WTC11 (cell line): ENCODE results near the gene C16orf95. TPM values are rescaled to one million over a fixed set of nuclear protein-coding genes. Genes with fewer than 3 reads are reported as not detected.
A peak's percentile ranks its signal among the peaks of the same experiment; 100 is the strongest.

ENCODE experiments used
- ATAC-seq: fragments of 200-7000 bp; cut with Tn5 transposase; 2 replicates; pipeline ENCODE4 v1.10.0; 2021; ENCODE audit warnings: mild to moderate bottlenecking, moderate library complexity
- CTCF ChIA-PET: fragments of 300-600 bp; sonication (Branson Sonifier 250); formaldehyde crosslinking; loops from one replicate; lab custom pipeline; 2021; ENCODE audit warnings: antibody characterized with exemption; lab: Charles Lee
- POLR2A ChIA-PET: fragments of 350-600 bp; sonication (Branson Sonifier 250); formaldehyde crosslinking; loops from one replicate; lab custom pipeline; 2021; ENCODE audit warnings: antibody characterized with exemption; lab: Charles Lee
- DNase-seq: peaks from one replicate; pipeline ENCODE4 v3.0.0; 2021; ENCODE audit warnings: low spot score
- H3K27ac Mint-ChIP-seq: 2 replicates; pipeline ENCODE4 v1.8.0; 2021; ENCODE audit warnings: mixed read lengths
- H3K27me3 Mint-ChIP-seq: 2 replicates; pipeline ENCODE4 v1.8.0; 2021; ENCODE audit warnings: low read depth, mild to moderate bottlenecking, moderate library complexity, mixed read lengths
- H3K36me3 Mint-ChIP-seq: 2 replicates; pipeline ENCODE4 v1.8.0; 2021; ENCODE audit warnings: mixed read lengths
- H3K4me1 Mint-ChIP-seq: 2 replicates; pipeline ENCODE4 v1.8.0; 2022; ENCODE audit warnings: mixed read lengths
- H3K4me3 Mint-ChIP-seq: 2 replicates; pipeline ENCODE4 v1.8.0; 2021; ENCODE audit warnings: mild to moderate bottlenecking, moderate library complexity, mixed read lengths
- H3K9me3 Mint-ChIP-seq: 2 replicates; pipeline ENCODE4 v1.8.0; 2021; ENCODE audit warnings: mixed read lengths
- CBFB ChIP-seq: sonication (generic); formaldehyde crosslinking; IDR thresholded peaks from 2 replicates; pipeline ENCODE4 v1.8.1; 2022; ENCODE audit warnings: mild to moderate bottlenecking, low read depth, missing genetic modification reagents
- EMX1 ChIP-seq: fragments of 250-450 bp; sonication (Bioruptor Pico); IDR thresholded peaks from 2 replicates; pipeline ENCODE4 v1.8.0; 2021; ENCODE audit warnings: mild to moderate bottlenecking
- GTF2I ChIP-seq: fragments of 250-450 bp; sonication (Bioruptor Pico); conservative IDR thresholded peaks from 2 replicates; pipeline ENCODE4 v1.4.0; 2021; ENCODE audit warnings: mild to moderate bottlenecking
- HMGA2 ChIP-seq: fragments of 250-450 bp; sonication (Bioruptor Pico); IDR thresholded peaks from 2 replicates; pipeline ENCODE4 v1.4.0; 2021; ENCODE audit warnings: mild to moderate bottlenecking, moderate library complexity
- IRF2 ChIP-seq: sonication (generic); formaldehyde crosslinking; IDR thresholded peaks from 2 replicates; pipeline ENCODE4 v1.8.0; 2022; ENCODE audit warnings: low read depth, missing genetic modification reagents, borderline replicate concordance
- KAT7 ChIP-seq: sonication (generic); formaldehyde crosslinking; IDR thresholded peaks from 2 replicates; pipeline ENCODE4 v1.8.1; 2023; ENCODE audit warnings: missing genetic modification reagents, mild to moderate bottlenecking, borderline replicate concordance
- NR1H2 ChIP-seq: sonication (generic); formaldehyde crosslinking; IDR thresholded peaks from 2 replicates; pipeline ENCODE4 v1.9.0; 2021; ENCODE audit warnings: mild to moderate bottlenecking, moderate library complexity, missing genetic modification reagents
- RELA ChIP-seq: sonication (generic); formaldehyde crosslinking; IDR thresholded peaks from 2 replicates; pipeline ENCODE4 v1.8.1; 2022; ENCODE audit warnings: missing genetic modification reagents, mild to moderate bottlenecking, borderline replicate concordance
- TCF7 ChIP-seq: sonication (generic); formaldehyde crosslinking; IDR thresholded peaks from 2 replicates; pipeline ENCODE4 v1.8.0; 2022; ENCODE audit warnings: mild to moderate bottlenecking, low read depth, missing genetic modification reagents, moderate library complexity
- ZNF219 ChIP-seq: sonication (generic); formaldehyde crosslinking; IDR thresholded peaks from 2 replicates; pipeline ENCODE4 v1.8.0; 2023; ENCODE audit warnings: missing genetic modification reagents, mild to moderate bottlenecking, borderline replicate concordance
- ZNF416 ChIP-seq: fragments of 250-450 bp; sonication (Bioruptor Pico); IDR thresholded peaks from 2 replicates; pipeline ENCODE4 v1.9.0; 2021; ENCODE audit warnings: mild to moderate bottlenecking, inconsistent platforms
- total RNA-seq: library from RNA; stranded (reverse); gene quantifications from 3 replicates; pipeline ENCODE4 v1.2.3, GENCODE V29; 2021
- TF ChIP-seq, protein P1 (sequence below): sonication (generic); formaldehyde crosslinking; IDR thresholded peaks from 2 replicates; pipeline ENCODE4 v1.8.1; 2022; ENCODE audit warnings: low read depth, mild to moderate bottlenecking, moderate library complexity, missing genetic modification reagents, borderline replicate concordance
- TF ChIP-seq, protein P2 (sequence below): sonication (generic); formaldehyde crosslinking; IDR thresholded peaks from 2 replicates; pipeline ENCODE4 v1.8.0; 2023; ENCODE audit warnings: missing genetic modification reagents
- TF ChIP-seq, protein P3 (sequence below): sonication (generic); formaldehyde crosslinking; IDR thresholded peaks from 2 replicates; pipeline ENCODE4 v1.8.1; 2023; ENCODE audit warnings: mild to moderate bottlenecking, missing genetic modification reagents, moderate library complexity
- TF ChIP-seq, protein P4 (sequence below): fragments of 250-450 bp; sonication (Bioruptor Pico); IDR thresholded peaks from 2 replicates; pipeline ENCODE4 v1.8.0; 2021; ENCODE audit warnings: mild to moderate bottlenecking
- TF ChIP-seq, protein P5 (sequence below): sonication (generic); formaldehyde crosslinking; IDR thresholded peaks from 2 replicates; pipeline ENCODE4 v1.8.1; 2023; ENCODE audit warnings: mild to moderate bottlenecking, missing genetic modification reagents, moderate library complexity
- TF ChIP-seq, protein P6 (sequence below): sonication (generic); formaldehyde crosslinking; IDR thresholded peaks from 2 replicates; pipeline ENCODE4 v1.8.0; 2022; ENCODE audit warnings: missing genetic modification reagents
- TF ChIP-seq, protein P7 (sequence below): sonication (generic); formaldehyde crosslinking; IDR thresholded peaks from 2 replicates; pipeline ENCODE4 v1.8.0; 2022; ENCODE audit warnings: mild to moderate bottlenecking, missing genetic modification reagents

C16orf95 gene
- total RNA-seq, 1 experiment from 2014 or later = 5.7 TPM

DNA sequence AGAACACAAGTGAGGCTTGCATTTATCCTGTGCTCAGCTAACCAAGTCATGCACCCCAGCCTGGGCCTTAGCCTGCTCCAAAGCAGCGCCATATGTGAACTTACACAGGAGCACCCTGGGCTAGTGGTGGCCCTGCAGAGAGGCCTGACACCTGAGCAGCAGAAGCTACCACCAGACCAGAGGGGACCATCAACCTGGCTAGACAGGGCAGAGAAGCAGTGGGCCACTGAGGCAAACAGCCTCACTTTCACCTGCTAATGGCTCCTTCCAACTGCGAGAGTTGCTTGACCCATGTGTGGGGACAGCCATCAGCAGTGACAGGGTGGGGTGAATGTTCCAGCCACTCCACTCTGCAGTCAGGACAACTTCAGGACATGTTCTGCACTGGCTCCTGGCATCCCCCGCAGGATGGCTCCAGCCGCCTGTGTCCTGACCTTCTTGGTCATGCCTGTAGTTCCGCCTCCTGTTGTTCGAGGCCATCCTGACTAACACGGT is 2.9 kb upstream of the C16orf95 start:
- H3K4me3 Mint-ChIP-seq = no peak overlapping the region
- no peak overlapping the region for H3K27ac Mint-ChIP-seq
- no peak for ATAC-seq
- no peaks in the 10 kb centered on the region for H3K9me3 Mint-ChIP-seq
- TF ChIP-seq, protein P1, sequence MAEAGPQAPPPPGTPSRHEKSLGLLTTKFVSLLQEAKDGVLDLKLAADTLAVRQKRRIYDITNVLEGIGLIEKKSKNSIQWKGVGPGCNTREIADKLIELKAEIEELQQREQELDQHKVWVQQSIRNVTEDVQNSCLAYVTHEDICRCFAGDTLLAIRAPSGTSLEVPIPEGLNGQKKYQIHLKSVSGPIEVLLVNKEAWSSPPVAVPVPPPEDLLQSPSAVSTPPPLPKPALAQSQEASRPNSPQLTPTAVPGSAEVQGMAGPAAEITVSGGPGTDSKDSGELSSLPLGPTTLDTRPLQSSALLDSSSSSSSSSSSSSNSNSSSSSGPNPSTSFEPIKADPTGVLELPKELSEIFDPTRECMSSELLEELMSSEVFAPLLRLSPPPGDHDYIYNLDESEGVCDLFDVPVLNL = no peak
- TF ChIP-seq GTF2I (CRISPR knock-in tag) (no peak), ZNF416 (CRISPR knock-in tag) (no peak), TCF7 (CRISPR knock-in tag) (no peak), EMX1 (no peak), NR1H2 (CRISPR knock-in tag) (no peak), ZNF219 (no peak)
- TF ChIP-seq, protein P2, sequence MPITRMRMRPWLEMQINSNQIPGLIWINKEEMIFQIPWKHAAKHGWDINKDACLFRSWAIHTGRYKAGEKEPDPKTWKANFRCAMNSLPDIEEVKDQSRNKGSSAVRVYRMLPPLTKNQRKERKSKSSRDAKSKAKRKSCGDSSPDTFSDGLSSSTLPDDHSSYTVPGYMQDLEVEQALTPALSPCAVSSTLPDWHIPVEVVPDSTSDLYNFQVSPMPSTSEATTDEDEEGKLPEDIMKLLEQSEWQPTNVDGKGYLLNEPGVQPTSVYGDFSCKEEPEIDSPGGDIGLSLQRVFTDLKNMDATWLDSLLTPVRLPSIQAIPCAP (CRISPR knock-in tag) = no peak
- TF ChIP-seq, protein P3, sequence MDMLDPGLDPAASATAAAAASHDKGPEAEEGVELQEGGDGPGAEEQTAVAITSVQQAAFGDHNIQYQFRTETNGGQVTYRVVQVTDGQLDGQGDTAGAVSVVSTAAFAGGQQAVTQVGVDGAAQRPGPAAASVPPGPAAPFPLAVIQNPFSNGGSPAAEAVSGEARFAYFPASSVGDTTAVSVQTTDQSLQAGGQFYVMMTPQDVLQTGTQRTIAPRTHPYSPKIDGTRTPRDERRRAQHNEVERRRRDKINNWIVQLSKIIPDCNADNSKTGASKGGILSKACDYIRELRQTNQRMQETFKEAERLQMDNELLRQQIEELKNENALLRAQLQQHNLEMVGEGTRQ (CRISPR knock-in tag) = no peak
- TF ChIP-seq, all 79 proteins: peak for 0
- Mint-ChIP-seq H3K36me3 (no peaks in the 10 kb centered on the region), H3K27me3 (peaks cover 2% of the 10 kb centered on the region; the same call in 1 of the 2 replicates), H3K4me1 (peaks cover 9% of the 10 kb centered on the region)
- ChIA-PET POLR2A (no interaction called here), CTCF (no interaction called here)
- no peak for DNase-seq

DNA sequence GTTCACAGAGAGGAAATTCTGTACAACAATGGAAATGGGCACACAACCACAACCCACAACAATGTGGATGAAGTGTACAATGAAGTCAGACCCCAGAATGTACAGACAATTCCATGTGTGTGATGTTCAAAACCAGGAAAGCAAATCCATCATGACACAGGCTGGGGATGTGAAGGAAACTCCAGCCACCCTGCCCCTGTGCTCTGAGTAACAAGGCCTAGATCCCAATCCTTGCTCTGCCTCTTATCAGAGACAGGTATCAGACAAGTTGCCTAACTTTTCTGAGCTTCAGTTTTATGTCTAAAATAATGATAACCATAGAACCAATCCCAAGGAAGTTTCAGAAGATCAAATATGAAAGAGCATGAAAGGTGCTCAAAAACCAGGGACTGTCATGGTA is 1.8 kb upstream of the C16orf95 start:
- H3K27ac Mint-ChIP-seq = no peak overlapping the region
- POLR2A ChIA-PET = no interaction called here

More for the DNA sequence above, 1.8 kb upstream of the C16orf95 start:
- H3K9me3 Mint-ChIP-seq = no peaks in the 10 kb centered on the region
- no peaks in the 10 kb centered on the region for H3K36me3 Mint-ChIP-seq
- peak overlapping the region; percentile 90 for H3K4me3 Mint-ChIP-seq
- H3K27me3 Mint-ChIP-seq = peaks cover 2% of the 10 kb centered on the region; the same call in 1 of the 2 replicates
- CTCF ChIA-PET = interaction anchor here (1.5 kb wide), 1 partner anchor 21 kb away, joined by 7 read pairs; no protein-coding TSS in a partner anchor
- H3K4me1 Mint-ChIP-seq = peaks cover 9% of the 10 kb centered on the region
- no peak for TF ChIP-seq KAT7 (CRISPR knock-in tag)
- TF ChIP-seq, protein P4, sequence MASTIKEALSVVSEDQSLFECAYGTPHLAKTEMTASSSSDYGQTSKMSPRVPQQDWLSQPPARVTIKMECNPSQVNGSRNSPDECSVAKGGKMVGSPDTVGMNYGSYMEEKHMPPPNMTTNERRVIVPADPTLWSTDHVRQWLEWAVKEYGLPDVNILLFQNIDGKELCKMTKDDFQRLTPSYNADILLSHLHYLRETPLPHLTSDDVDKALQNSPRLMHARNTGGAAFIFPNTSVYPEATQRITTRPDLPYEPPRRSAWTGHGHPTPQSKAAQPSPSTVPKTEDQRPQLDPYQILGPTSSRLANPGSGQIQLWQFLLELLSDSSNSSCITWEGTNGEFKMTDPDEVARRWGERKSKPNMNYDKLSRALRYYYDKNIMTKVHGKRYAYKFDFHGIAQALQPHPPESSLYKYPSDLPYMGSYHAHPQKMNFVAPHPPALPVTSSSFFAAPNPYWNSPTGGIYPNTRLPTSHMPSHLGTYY (CRISPR knock-in tag) = no peak
- TF ChIP-seq IRF2 (CRISPR knock-in tag) = no peak
- TF ChIP-seq, protein P5, sequence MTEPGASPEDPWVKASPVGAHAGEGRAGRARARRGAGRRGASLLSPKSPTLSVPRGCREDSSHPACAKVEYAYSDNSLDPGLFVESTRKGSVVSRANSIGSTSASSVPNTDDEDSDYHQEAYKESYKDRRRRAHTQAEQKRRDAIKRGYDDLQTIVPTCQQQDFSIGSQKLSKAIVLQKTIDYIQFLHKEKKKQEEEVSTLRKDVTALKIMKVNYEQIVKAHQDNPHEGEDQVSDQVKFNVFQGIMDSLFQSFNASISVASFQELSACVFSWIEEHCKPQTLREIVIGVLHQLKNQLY (CRISPR knock-in tag) = no peak
- TF ChIP-seq, protein P6, sequence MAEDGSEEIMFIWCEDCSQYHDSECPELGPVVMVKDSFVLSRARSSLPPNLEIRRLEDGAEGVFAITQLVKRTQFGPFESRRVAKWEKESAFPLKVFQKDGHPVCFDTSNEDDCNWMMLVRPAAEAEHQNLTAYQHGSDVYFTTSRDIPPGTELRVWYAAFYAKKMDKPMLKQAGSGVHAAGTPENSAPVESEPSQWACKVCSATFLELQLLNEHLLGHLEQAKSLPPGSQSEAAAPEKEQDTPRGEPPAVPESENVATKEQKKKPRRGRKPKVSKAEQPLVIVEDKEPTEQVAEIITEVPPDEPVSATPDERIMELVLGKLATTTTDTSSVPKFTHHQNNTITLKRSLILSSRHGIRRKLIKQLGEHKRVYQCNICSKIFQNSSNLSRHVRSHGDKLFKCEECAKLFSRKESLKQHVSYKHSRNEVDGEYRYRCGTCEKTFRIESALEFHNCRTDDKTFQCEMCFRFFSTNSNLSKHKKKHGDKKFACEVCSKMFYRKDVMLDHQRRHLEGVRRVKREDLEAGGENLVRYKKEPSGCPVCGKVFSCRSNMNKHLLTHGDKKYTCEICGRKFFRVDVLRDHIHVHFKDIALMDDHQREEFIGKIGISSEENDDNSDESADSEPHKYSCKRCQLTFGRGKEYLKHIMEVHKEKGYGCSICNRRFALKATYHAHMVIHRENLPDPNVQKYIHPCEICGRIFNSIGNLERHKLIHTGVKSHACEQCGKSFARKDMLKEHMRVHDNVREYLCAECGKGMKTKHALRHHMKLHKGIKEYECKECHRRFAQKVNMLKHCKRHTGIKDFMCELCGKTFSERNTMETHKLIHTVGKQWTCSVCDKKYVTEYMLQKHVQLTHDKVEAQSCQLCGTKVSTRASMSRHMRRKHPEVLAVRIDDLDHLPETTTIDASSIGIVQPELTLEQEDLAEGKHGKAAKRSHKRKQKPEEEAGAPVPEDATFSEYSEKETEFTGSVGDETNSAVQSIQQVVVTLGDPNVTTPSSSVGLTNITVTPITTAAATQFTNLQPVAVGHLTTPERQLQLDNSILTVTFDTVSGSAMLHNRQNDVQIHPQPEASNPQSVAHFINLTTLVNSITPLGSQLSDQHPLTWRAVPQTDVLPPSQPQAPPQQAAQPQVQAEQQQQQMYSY (CRISPR knock-in tag) = 0 out of 2 replicates have a peak, but pooled peaks have one; percentile 15
- TF ChIP-seq HMGA2 = no peak
- TF ChIP-seq CBFB (CRISPR knock-in tag) = no peak
- TF ChIP-seq, protein P7, sequence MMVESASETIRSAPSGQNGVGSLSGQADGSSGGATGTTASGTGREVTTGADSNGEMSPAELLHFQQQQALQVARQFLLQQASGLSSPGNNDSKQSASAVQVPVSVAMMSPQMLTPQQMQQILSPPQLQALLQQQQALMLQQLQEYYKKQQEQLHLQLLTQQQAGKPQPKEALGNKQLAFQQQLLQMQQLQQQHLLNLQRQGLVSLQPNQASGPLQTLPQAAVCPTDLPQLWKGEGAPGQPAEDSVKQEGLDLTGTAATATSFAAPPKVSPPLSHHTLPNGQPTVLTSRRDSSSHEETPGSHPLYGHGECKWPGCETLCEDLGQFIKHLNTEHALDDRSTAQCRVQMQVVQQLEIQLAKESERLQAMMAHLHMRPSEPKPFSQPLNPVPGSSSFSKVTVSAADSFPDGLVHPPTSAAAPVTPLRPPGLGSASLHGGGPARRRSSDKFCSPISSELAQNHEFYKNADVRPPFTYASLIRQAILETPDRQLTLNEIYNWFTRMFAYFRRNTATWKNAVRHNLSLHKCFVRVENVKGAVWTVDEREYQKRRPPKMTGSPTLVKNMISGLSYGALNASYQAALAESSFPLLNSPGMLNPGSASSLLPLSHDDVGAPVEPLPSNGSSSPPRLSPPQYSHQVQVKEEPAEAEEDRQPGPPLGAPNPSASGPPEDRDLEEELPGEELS (CRISPR knock-in tag) = no peak
- no peak for TF ChIP-seq RELA (CRISPR knock-in tag)
- DNase-seq (no peak), ATAC-seq (no peak)
